IPS-18a (cell line): ENCODE measurements around the gene TMED8.

ENCODE experiments used
- H3K27ac ChIP-seq: one replicate; pipeline ENCODE4 v1.5.1; 2013; ENCODE audit warnings: low read length
- H3K27me3 ChIP-seq: one replicate; pipeline ENCODE4 v1.6.1; 2013; ENCODE audit warnings: mild to moderate bottlenecking, low read length; ENCODE audit not compliant: control insufficient read depth, insufficient read depth
- H3K36me3 ChIP-seq: one replicate; pipeline ENCODE4 v1.6.1; 2013; ENCODE audit warnings: low read depth, low read length; ENCODE audit not compliant: control insufficient read depth
- H3K4me1 ChIP-seq: one replicate; pipeline ENCODE4 v1.6.1; 2013; ENCODE audit warnings: low read depth, low read length; ENCODE audit not compliant: control insufficient read depth
- H3K4me3 ChIP-seq: one replicate; pipeline ENCODE4 v1.5.1; 2013; ENCODE audit warnings: low read length
- H3K9ac ChIP-seq: one replicate; pipeline ENCODE4 v1.6.1; 2013; ENCODE audit warnings: mild to moderate bottlenecking, low read length, moderate library complexity
- H3K9me3 ChIP-seq: one replicate; pipeline ENCODE4 v1.6.1; 2013; ENCODE audit warnings: low read depth, low read length; ENCODE audit not compliant: control insufficient read depth

TMED8 gene

DNA sequence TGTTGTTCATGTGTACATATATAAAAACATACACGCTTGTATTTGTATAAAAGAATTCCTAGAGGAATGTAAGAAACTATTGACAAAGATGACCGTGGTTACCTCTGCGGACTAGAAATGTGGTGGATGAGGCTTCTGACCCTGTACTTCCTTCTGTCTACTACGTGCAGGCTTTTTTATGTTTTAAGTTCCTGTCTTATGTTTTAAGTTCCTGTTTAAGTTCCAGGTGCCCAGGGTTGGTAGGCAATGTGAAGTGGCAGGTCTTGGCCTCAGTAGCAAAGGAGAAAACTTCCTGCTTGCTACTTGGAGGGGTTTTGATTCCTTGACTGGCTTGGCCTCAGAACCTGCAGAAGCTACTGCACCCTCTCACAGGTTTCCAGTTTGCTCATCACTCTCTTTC lies 67.8 kb downstream of the TMED8 start:
- Histone ChIP-seq H3K9ac (no peak overlapping the region), H3K4me3 (no peak overlapping the region), H3K4me1 (peaks cover 24% of the 10 kb centered on the region), H3K36me3 (peaks cover 4% of the 10 kb centered on the region), H3K27me3 (no peaks in the 10 kb centered on the region), H3K27ac (no peak overlapping the region), H3K9me3 (no peaks in the 10 kb centered on the region)

DNA sequence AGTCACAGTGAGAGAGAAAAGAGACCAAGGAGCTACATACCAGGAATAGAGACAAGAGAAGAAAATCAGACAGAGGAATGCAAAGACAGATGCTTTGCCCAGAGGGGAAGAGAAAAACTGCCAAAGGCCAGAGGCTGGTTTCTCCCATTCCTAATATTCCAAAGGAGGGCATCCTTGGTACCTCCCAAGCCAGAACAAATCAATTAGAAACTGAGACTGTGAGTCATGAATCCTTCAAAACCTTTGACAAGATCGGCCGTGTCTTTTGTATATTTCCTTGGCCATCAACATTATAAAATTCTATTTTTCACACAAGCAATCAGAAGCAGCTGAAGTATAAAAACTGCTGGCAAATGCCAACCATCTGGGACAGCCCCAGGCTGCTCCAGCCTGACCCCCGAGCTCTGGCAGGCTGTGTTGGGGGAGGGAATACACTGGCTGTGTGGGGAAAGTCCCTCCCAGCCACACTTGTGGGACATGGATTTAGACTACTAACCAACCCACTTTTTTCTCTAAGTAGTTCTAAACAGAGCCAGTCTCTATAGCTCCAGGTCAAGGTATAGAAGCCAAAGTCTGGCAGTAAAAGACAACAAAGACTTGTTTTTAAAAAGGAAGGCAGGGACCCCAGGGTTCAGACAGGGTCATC lies 69.9 kb downstream of the TMED8 start:
- H3K36me3 ChIP-seq = peaks cover 7% of the 10 kb centered on the region
- no peaks in the 10 kb centered on the region for H3K27me3 ChIP-seq
- H3K9ac ChIP-seq = no peak overlapping the region
- no peak overlapping the region for H3K4me3 ChIP-seq
- peaks cover 10% of the 10 kb centered on the region for H3K4me1 ChIP-seq
- H3K27ac ChIP-seq = peak overlapping the region; percentile 40
- no peaks in the 10 kb centered on the region for H3K9me3 ChIP-seq

DNA sequence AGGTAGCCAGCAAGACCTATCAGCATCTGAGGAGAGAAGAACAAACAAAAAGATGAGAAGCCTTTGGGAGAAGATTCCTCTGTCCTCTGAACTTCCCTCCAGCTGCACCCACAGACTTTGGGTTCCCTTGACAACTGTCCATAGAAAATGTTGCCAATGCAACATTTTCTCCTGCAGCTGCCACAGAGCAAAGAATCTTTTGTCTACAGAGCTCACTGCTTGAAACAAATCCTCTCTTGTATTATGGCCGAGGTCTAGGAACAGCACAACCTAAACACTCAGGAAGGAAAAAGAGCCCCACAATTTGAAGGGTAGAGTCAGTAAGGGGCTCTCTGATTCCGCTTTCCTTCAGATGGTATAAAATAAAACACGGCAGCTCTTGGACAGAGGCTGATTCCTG lies 70.5 kb downstream of the TMED8 start:
- Histone ChIP-seq H3K36me3 (peaks cover 7% of the 10 kb centered on the region), H3K4me1 (peaks cover 10% of the 10 kb centered on the region), H3K27ac (no peak overlapping the region), H3K4me3 (no peak overlapping the region), H3K9ac (no peak overlapping the region), H3K27me3 (no peaks in the 10 kb centered on the region), H3K9me3 (no peaks in the 10 kb centered on the region)

DNA sequence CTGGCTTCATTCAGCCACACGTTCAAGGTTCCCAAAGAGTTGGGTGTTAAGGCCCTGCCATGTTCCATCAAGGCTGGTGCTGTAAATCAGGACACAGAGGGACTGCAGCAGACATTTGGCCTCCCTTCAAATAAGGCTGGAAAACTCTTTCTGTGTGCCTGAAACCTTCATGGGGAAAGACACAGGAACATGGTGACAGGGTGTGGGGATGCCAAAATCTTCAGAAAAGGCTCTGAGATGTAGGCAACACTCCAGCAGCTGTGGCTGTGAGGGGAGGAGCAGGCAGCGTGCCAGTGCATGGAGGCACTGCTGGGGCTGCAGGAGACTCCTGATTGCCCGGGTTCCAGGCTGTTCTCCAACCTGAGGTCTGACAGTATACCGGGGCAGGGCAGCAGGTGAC lies 71.2 kb downstream of the TMED8 start:
- Histone ChIP-seq H3K9me3 (no peaks in the 10 kb centered on the region), H3K27ac (no peak overlapping the region), H3K36me3 (peaks cover 7% of the 10 kb centered on the region), H3K27me3 (no peaks in the 10 kb centered on the region), H3K9ac (no peak overlapping the region), H3K4me3 (no peak overlapping the region), H3K4me1 (peaks cover 10% of the 10 kb centered on the region)

DNA sequence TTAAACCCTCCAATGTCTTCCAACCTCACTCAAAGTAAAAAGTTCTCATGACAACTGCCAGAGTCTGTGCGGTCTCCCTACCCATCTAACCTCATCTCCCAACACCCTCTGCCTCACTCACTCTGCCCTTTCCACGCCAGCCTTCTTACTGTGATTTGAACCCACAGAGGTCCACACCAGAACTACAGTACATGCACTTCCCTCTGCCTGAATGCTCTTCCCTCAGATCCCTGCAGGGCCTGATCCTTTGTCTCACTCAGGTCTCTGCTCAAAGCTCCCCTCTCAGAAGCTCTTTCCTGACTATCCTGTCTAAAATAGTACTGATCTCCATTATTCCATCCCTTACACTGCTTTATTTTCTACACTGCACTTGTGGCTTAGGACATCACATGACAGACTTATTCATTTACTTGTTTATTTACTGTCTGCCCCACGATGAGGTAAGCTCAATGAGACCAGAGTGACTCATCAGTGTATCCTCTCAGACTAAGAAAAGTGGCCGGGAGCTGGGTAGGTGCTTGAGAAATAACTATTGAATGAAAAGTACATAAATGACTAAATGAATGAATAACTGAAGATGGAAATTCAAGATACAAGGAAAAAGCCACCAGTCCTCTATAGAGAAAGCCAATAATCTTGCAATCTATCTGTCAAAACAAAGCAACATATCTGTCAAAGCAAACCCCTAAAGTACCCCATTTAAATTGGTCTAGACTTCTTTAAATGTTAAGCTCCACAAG lies 73.3 kb downstream of the TMED8 start:
- no peaks in the 10 kb centered on the region for H3K27me3 ChIP-seq
- no peak overlapping the region for H3K4me3 ChIP-seq
- H3K9me3 ChIP-seq = no peaks in the 10 kb centered on the region
- no peak overlapping the region for H3K27ac ChIP-seq
- H3K36me3 ChIP-seq = peaks cover 12% of the 10 kb centered on the region
- peaks cover 10% of the 10 kb centered on the region for H3K4me1 ChIP-seq
- no peak overlapping the region for H3K9ac ChIP-seq

DNA sequence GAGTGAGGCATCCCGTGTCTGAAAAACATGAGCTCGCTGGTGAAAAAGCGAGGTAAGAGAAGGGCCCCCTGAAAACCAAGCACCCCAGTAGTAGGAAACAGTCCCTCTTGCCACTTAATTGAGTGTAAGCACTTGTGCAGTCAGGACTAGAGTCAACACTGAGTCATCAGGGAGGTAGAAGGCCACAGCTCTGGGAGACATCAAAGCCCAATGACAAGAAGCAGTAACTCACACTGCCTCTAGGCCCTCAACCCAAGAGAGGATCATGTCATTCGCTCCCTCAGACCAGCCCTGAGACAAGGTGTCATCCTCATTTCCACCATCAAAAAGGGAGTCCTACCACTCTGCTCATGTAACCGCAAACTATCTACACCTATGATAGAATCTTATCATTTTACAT lies 74.0 kb downstream of the TMED8 start:
- Histone ChIP-seq H3K27me3 (no peaks in the 10 kb centered on the region), H3K9me3 (no peaks in the 10 kb centered on the region), H3K9ac (no peak overlapping the region), H3K36me3 (peaks cover 16% of the 10 kb centered on the region), H3K4me3 (no peak overlapping the region), H3K4me1 (peaks cover 10% of the 10 kb centered on the region), H3K27ac (no peak overlapping the region)

DNA sequence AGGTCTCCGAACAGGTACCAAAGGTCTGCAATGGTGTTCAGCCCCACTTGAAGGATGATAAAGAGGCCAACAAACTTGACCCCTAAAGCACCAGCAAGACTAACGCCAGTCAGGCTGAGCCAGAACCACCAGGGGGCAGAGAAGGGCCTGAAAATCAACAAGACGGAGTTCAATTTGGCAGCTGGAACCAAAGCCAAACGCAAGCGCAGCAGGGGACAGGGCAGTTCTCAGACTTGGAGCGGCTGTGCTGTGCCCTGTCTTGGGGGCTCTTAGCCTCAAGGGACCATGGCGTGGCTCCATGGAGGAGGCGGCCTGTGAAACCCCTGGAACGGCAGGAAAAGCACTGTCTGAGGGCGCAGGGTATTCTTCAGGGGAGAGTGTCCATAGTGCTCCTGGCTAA lies 75.8 kb downstream of the TMED8 start:
- Histone ChIP-seq H3K4me1 (no peaks in the 10 kb centered on the region), H3K27ac (no peak overlapping the region), H3K9me3 (no peaks in the 10 kb centered on the region), H3K36me3 (peaks cover 19% of the 10 kb centered on the region), H3K4me3 (no peak overlapping the region), H3K27me3 (no peaks in the 10 kb centered on the region), H3K9ac (no peak overlapping the region)

DNA sequence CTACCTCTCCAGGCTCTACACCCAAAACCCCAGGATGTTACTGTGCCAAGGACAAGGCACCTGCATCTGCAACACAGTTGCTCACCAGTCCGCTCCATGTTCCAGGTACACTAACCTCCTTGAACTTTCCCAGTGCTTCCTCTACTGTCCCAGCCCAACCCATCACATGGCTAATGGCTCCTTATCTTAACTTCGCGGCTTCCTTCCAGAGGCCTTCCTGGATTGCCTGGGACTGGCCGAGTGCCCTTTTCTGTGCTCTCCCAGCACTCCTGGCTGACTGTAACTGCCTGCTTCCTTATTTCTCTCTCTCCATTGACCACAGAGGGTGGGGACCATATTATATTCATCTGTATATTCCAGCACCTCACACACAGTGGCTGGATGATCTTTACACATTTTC lies 77.1 kb downstream of the TMED8 start:
- no peaks in the 10 kb centered on the region for H3K4me1 ChIP-seq
- H3K36me3 ChIP-seq = peaks cover 17% of the 10 kb centered on the region
- H3K9ac ChIP-seq = no peak overlapping the region
- no peak overlapping the region for H3K4me3 ChIP-seq
- H3K27ac ChIP-seq = no peak overlapping the region
- H3K27me3 ChIP-seq = no peaks in the 10 kb centered on the region
- H3K9me3 ChIP-seq = no peaks in the 10 kb centered on the region

DNA sequence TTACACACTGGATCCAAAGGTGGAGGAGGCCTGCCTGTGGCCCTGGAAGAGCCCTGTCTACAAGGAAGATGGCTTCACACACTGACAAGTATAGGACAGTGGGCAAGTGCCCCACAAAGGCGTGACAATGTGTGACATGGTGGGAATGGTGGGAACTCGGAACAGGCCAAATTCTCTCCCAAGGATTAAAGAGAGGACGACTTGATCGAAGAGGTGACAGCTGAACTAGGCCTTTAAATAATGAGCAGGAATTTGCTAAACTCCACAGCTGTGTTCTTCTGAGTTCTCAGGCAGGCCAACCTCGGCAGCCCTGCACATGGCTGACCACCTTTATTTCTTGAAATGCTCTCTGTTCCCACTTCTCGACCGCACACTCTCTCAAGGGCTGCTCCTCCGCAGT lies 80.0 kb downstream of the TMED8 start:
- Histone ChIP-seq H3K9me3 (no peaks in the 10 kb centered on the region), H3K9ac (no peak overlapping the region), H3K4me3 (no peak overlapping the region), H3K27ac (no peak overlapping the region), H3K27me3 (no peaks in the 10 kb centered on the region), H3K4me1 (no peaks in the 10 kb centered on the region), H3K36me3 (peaks cover 17% of the 10 kb centered on the region)

DNA sequence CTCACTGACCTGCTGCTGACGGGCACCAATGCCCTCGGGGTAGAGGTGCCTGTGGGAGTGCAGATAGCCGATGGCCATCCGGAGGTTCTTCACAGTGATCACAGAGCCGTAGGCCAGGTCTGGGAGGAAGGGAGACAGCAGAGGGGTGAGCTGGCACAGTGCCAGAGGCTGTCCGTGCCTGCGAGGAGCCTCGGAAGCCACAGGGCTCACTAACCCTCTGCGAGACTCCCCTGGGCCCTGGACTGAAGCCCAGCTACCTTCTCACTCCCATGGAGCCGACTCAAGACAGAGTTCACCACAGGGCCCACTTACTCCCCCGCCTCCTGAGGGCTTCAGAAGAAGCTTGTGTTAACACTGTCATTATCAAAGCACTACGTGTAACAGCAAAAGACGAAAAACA lies 80.7 kb downstream of the TMED8 start:
- Histone ChIP-seq H3K27ac (no peak overlapping the region), H3K4me1 (no peaks in the 10 kb centered on the region), H3K9ac (no peak overlapping the region), H3K27me3 (no peaks in the 10 kb centered on the region), H3K9me3 (no peaks in the 10 kb centered on the region), H3K4me3 (no peak overlapping the region), H3K36me3 (peaks cover 17% of the 10 kb centered on the region)

DNA sequence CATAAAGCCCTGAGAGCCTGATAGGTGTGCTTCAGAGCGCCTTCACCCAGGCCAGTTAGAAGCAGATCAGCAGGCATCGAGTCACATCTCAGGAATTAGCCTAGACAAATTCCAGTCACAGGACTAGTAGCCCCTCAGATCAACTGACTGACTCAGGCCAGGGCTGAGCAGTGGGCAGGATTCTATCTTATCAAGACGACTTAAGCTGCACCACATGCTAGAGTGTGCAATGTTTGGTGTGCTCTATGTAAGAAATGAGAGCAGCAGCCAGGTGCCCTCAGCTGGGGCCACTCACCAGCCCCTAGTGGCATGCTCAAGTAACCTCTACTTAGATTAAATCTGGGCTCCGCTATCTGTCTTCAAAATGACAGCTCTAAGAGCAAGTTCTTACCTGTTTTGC lies 86.2 kb downstream of the TMED8 start:
- Histone ChIP-seq H3K9me3 (no peaks in the 10 kb centered on the region), H3K9ac (no peak overlapping the region), H3K4me1 (no peaks in the 10 kb centered on the region), H3K36me3 (peaks cover 27% of the 10 kb centered on the region), H3K4me3 (no peak overlapping the region), H3K27me3 (no peaks in the 10 kb centered on the region), H3K27ac (no peak overlapping the region)

DNA sequence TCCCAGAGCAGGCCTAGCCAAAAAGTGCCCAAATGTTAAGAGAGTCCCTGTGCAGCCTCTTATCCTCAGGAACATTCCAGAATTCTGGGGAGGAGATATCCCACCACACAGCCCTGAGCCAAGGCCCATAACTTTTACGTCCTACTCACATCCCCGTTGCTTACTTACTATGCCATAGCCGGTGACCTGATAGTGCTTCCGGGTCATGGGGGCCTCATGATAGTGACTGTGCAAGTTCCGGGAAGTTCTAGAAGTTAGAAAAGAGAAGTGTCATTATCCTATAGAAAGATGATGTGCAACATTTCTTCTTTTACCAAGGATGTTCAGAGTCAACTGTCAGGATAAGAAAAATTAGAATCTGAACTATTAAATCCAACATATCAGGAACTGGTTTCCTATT lies 90.3 kb downstream of the TMED8 start:
- H3K4me1 ChIP-seq = no peaks in the 10 kb centered on the region
- H3K9ac ChIP-seq = no peak overlapping the region
- H3K9me3 ChIP-seq = no peaks in the 10 kb centered on the region
- no peak overlapping the region for H3K4me3 ChIP-seq
- H3K27me3 ChIP-seq = no peaks in the 10 kb centered on the region
- H3K27ac ChIP-seq = no peak overlapping the region
- H3K36me3 ChIP-seq = peaks cover 47% of the 10 kb centered on the region
